PC-3 (cell line): Measurements from ENCODE around the gene CA5A. TPM values are rescaled to one million over a fixed set of nuclear protein-coding genes. Genes with fewer than 3 reads are reported as not detected.

Experiments used
- ATAC-seq: fragments of 200-7000 bp; cut with Tn5 transposase; 2 replicates; pipeline ENCODE4 v1.9.1; 2020; ENCODE audit warnings: mild to moderate bottlenecking, moderate library complexity
- BruUV-seq: library from RNA; stranded (reverse); fragments of 400-500 nt; replicated peaks from 2 replicates; lab custom pipeline; 2021; lab: Mats Ljungman, UMichigan
- CTCF ChIA-PET: fragments of 300-600 bp; sonication (Branson Sonifier 250); formaldehyde crosslinking; loops from one replicate; lab custom pipeline; 2022; ENCODE audit warnings: antibody characterized with exemption; lab: Charles Lee
- POLR2A ChIA-PET: fragments of 300-600 bp; sonication (Branson Sonifier 250); formaldehyde crosslinking; loops from one replicate; lab custom pipeline; 2022; ENCODE audit warnings: antibody characterized with exemption; ENCODE audit not compliant: unreplicated experiment; lab: Charles Lee
- DNase-seq: peaks from one replicate; pipeline ENCODE4 v3.0.0-alpha.2; 2015
- H2AFZ ChIP-seq: fragments of 300-600 bp; sonication (generic); 2 replicates; pipeline ENCODE4 v1.6.0; 2016; ENCODE audit warnings: antibody characterized with exemption, low read length
- H3F3A ChIP-seq: fragments of 300-600 bp; sonication (generic); one replicate; pipeline ENCODE4 v1.6.0; 2017; ENCODE audit warnings: antibody characterized with exemption, low read length, control low read depth, mild to moderate bottlenecking; ENCODE audit not compliant: unreplicated experiment
- H3K27ac ChIP-seq: fragments of 300-600 bp; sonication (generic); 2 replicates; pipeline ENCODE4 v1.5.1; 2016; ENCODE audit warnings: mild to moderate bottlenecking, low read length
- H3K27me3 ChIP-seq: fragments of 300-600 bp; sonication (generic); 2 replicates; pipeline ENCODE4 v1.6.1; 2016; ENCODE audit warnings: low read length, mixed read lengths
- H3K36me3 ChIP-seq: fragments of 300-600 bp; sonication (generic); 2 replicates; pipeline ENCODE4 v1.6.1; 2016; ENCODE audit warnings: low read depth, mixed run types, low read length, mixed read lengths
- H3K4me1 ChIP-seq: fragments of 300-600 bp; sonication (generic); 2 replicates; pipeline ENCODE4 v1.5.1; 2016; ENCODE audit warnings: low read length; ENCODE audit not compliant: insufficient read depth
- H3K4me2 ChIP-seq: fragments of 300-600 bp; sonication (generic); 2 replicates; pipeline ENCODE4 v1.6.0; 2016; ENCODE audit warnings: low read length
- H3K4me3 ChIP-seq: fragments of 300-600 bp; sonication (generic); 2 replicates; pipeline ENCODE4 v1.5.1; 2016; ENCODE audit warnings: mild to moderate bottlenecking, low read length, mixed read lengths
- H3K79me2 ChIP-seq: fragments of 300-600 bp; sonication (generic); 2 replicates; pipeline ENCODE4 v1.6.1; 2017; ENCODE audit warnings: low read length, mixed read lengths
- H3K9ac ChIP-seq: fragments of 300-600 bp; sonication (generic); 2 replicates; pipeline ENCODE4 v1.6.0; 2016; ENCODE audit warnings: mild to moderate bottlenecking, low read length
- H3K9me2 ChIP-seq: fragments of 300-600 bp; sonication (generic); replicated peaks from 2 replicates; pipeline ENCODE4 v1.6.1; 2016; ENCODE audit warnings: mixed run types, low read length, mixed read lengths
- H3K9me3 ChIP-seq: fragments of 300-600 bp; sonication (generic); 2 replicates; pipeline ENCODE4 v1.6.1; 2016; ENCODE audit warnings: low read length, mixed read lengths
- H4K20me1 ChIP-seq: fragments of 300-600 bp; sonication (generic); 2 replicates; pipeline ENCODE4 v1.6.1; 2016; ENCODE audit warnings: low read length, mixed read lengths
- EZH2 ChIP-seq: fragments of 300-600 bp; sonication (generic); IDR thresholded peaks from one replicate; pipeline ENCODE4 v1.6.1; 2017; ENCODE audit warnings: antibody characterized with exemption, mild to moderate bottlenecking, low read length; ENCODE audit not compliant: unreplicated experiment
- EZH2phosphoT487 ChIP-seq: fragments of 300-600 bp; sonication (generic); IDR thresholded peaks from 2 replicates; pipeline ENCODE4 v1.6.1; 2018; ENCODE audit warnings: mild to moderate bottlenecking, antibody characterized with exemption, low read length, borderline replicate concordance
- intact Hi-C: fragments of 100-400 bp; cut with micrococcal nuclease; formaldehyde crosslinking; loops from 2 replicates; pipeline ENCODE4 v1.9.0; 2023
- total RNA-seq: library from RNA; depleted of rRNA; stranded (reverse); fragments of >200 nt; gene quantifications from 2 replicates; pipeline ENCODE4 v1.2.3, GENCODE V29; 2014
- TF ChIP-seq, protein P1 (sequence below): fragments of 300-600 bp; sonication (generic); conservative IDR thresholded peaks from 2 replicates; pipeline ENCODE4 v1.5.1; 2017; ENCODE audit warnings: antibody characterized with exemption, low read depth, mild to moderate bottlenecking, low read length

Gene CA5A
- total RNA-seq, 1 experiment from 2014 or later: not detected

GRCh38 chr16:87854053-87854906, 82.0 kb downstream of the CA5A start:
- Histone ChIP-seq H3K9me3 (no peaks in the 10 kb centered on the region), H3K9me2 (no peaks in the 10 kb centered on the region), H4K20me1 (peaks cover 21% of the 10 kb centered on the region; the same call in 1 of the 2 replicates), H3F3A (no peaks in the 10 kb centered on the region), H2AFZ (no peak overlapping the region), H3K4me1 (peaks cover 42% of the 10 kb centered on the region), H3K4me2 (peak overlapping the region; percentile 64), H3K36me3 (peaks cover 37% of the 10 kb centered on the region), H3K4me3 (no peak overlapping the region), H3K9ac (peak overlapping the region; percentile 61), H3K27ac (peak overlapping the region; percentile 95), H3K79me2 (peaks cover 86% of the 10 kb centered on the region), H3K27me3 (no peaks in the 10 kb centered on the region)
- DNase-seq (peak; percentile 70), ATAC-seq (peak; percentile 32)
- POLR2A ChIA-PET: no interaction called here
- TF ChIP-seq, protein P1, sequence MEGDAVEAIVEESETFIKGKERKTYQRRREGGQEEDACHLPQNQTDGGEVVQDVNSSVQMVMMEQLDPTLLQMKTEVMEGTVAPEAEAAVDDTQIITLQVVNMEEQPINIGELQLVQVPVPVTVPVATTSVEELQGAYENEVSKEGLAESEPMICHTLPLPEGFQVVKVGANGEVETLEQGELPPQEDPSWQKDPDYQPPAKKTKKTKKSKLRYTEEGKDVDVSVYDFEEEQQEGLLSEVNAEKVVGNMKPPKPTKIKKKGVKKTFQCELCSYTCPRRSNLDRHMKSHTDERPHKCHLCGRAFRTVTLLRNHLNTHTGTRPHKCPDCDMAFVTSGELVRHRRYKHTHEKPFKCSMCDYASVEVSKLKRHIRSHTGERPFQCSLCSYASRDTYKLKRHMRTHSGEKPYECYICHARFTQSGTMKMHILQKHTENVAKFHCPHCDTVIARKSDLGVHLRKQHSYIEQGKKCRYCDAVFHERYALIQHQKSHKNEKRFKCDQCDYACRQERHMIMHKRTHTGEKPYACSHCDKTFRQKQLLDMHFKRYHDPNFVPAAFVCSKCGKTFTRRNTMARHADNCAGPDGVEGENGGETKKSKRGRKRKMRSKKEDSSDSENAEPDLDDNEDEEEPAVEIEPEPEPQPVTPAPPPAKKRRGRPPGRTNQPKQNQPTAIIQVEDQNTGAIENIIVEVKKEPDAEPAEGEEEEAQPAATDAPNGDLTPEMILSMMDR: no peak
- TF ChIP-seq EZH2phosphoT487 (no peak), EZH2 (no peak)
- CTCF ChIA-PET: no interaction called here
- intact Hi-C loops: loop anchor here (5.0 kb wide), 1 partner anchor 77 kb away; no protein-coding TSS in a partner anchor
- TSS peak; percentile 98 for BruUV-seq

- Histone ChIP-seq H3K9me2 (no peaks in the 10 kb centered on the region), H4K20me1 (peaks cover 20% of the 10 kb centered on the region; the same call in 1 of the 2 replicates), H3K27me3 (no peaks in the 10 kb centered on the region), H3K9ac (peak overlapping the region; percentile 82), H3K79me2 (peaks cover 86% of the 10 kb centered on the region), H3F3A (no peaks in the 10 kb centered on the region), H2AFZ (no peak overlapping the region), H3K4me3 (peak overlapping the region; percentile 50; the same call in 1 of the 2 replicates), H3K36me3 (peaks cover 45% of the 10 kb centered on the region), H3K9me3 (no peaks in the 10 kb centered on the region), H3K4me2 (peak overlapping the region; percentile 84), H3K4me1 (peaks cover 42% of the 10 kb centered on the region), H3K27ac (peak overlapping the region; percentile 95)
- POLR2A ChIA-PET: interaction anchor here (0.6 kb wide), 1 partner anchor 11 kb away, joined by 3 read pairs; no protein-coding TSS in a partner anchor
- CTCF ChIA-PET: no interaction called here
- no peak for TF ChIP-seq EZH2phosphoT487
- TF ChIP-seq, protein P1: no peak
- intact Hi-C loops: loop anchor here (5.0 kb wide), 1 partner anchor 76 kb away; no protein-coding TSS in a partner anchor
- peak; percentile 81 for DNase-seq
- no TSS peak for BruUV-seq
- peak; percentile 30 for ATAC-seq
Measured at GRCh38 chr16:87853411-87854052, 82.8 kb downstream of the CA5A start.
